Measurements from ENCODE around the gene SPTLC3.

DNA sequence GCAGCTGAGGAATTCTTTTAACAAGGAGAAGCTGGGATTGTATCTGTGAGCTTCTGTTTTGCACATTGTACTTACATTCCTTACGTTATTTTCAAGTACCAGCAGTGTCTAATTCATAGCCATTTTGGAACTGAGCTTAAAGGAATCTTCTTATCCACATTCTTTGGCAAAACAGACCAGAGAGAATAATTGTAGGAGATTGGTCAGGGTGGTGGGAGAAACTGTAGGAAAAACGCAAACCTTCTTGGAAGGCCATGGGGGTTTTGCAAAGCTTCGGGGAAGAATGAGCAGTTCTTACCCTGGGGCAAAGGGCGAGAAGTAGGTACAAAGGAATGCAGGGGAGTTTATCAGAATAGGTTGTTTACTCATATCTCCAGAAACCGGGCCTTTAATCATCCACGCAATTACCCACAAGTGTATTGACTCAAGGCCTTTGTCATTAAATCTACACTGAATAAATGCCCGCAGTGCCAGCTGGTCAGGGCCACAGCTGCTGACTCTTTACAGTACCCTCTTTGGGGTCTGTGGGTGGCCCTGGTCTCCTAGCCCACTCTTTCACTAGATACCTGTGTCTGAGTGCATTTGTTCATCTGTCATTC lies 39.6 kb upstream of the SPTLC3 start:
- no peak for TF ChIP-seq POLR2A (IDR thresholded peaks at IDR 0.05)
- TF ChIP-seq, protein P1, sequence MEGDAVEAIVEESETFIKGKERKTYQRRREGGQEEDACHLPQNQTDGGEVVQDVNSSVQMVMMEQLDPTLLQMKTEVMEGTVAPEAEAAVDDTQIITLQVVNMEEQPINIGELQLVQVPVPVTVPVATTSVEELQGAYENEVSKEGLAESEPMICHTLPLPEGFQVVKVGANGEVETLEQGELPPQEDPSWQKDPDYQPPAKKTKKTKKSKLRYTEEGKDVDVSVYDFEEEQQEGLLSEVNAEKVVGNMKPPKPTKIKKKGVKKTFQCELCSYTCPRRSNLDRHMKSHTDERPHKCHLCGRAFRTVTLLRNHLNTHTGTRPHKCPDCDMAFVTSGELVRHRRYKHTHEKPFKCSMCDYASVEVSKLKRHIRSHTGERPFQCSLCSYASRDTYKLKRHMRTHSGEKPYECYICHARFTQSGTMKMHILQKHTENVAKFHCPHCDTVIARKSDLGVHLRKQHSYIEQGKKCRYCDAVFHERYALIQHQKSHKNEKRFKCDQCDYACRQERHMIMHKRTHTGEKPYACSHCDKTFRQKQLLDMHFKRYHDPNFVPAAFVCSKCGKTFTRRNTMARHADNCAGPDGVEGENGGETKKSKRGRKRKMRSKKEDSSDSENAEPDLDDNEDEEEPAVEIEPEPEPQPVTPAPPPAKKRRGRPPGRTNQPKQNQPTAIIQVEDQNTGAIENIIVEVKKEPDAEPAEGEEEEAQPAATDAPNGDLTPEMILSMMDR (IDR thresholded peaks at IDR 0.05) = no peak
- no peak for TF ChIP-seq EP300 (IDR thresholded peaks at IDR 0.05)
- TF ChIP-seq POLR2AphosphoS5 (IDR thresholded peaks at IDR 0.05) = no peak

Data from sigmoid colon (tissue), 4 donors.